Measurements from ENCODE around the gene RSPO4.

DNA sequence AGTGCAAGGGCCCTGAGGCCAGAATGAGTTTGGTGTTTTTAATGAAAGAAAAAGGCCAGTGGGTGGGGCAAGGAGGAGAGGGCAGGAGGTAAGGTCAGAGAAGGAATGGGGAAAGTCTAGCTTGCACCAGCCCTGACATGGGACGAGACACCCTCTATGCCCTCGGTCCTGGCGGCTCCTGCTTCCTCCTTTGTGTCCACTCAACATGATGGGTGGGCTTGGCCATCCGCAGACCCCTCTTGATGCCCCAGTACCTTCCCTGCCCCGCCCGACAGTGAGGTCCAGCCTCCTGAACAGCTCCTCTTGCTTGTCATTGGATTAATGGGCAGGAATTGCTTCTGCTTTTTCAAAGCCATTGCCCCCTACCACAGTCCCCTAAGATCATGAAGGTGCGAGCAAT lies 52.4 kb downstream of the RSPO4 start:
- TF ChIP-seq, protein P1, sequence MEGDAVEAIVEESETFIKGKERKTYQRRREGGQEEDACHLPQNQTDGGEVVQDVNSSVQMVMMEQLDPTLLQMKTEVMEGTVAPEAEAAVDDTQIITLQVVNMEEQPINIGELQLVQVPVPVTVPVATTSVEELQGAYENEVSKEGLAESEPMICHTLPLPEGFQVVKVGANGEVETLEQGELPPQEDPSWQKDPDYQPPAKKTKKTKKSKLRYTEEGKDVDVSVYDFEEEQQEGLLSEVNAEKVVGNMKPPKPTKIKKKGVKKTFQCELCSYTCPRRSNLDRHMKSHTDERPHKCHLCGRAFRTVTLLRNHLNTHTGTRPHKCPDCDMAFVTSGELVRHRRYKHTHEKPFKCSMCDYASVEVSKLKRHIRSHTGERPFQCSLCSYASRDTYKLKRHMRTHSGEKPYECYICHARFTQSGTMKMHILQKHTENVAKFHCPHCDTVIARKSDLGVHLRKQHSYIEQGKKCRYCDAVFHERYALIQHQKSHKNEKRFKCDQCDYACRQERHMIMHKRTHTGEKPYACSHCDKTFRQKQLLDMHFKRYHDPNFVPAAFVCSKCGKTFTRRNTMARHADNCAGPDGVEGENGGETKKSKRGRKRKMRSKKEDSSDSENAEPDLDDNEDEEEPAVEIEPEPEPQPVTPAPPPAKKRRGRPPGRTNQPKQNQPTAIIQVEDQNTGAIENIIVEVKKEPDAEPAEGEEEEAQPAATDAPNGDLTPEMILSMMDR (IDR thresholded peaks at IDR 0.05; ENCODE audit: borderline replicate concordance, extremely low read depth, low read length, poor library complexity, severe bottlenecking), result no peak
- no peak for TF ChIP-seq EZH2 (IDR thresholded peaks at IDR 0.05; ENCODE audit: borderline replicate concordance, low read depth, low read length, severe bottlenecking)

Measured in DND-41 (cell line).